GM21390 (cell line): ENCODE measurements around the gene HPSE.

Experiments
- ATAC-seq: cut with Tn5 transposase; IDR thresholded peaks from one replicate; pipeline ENCODE4 v1.9.1; 2021; ENCODE audit not compliant: unreplicated experiment

Gene HPSE

GRCh38 chr4:83251447-83251830, 83.2 kb downstream of the HPSE start:
- ATAC-seq: no peak

GRCh38 chr4:83250687-83251446, 83.8 kb downstream of the HPSE start:
- ATAC-seq: no peak

DNA sequence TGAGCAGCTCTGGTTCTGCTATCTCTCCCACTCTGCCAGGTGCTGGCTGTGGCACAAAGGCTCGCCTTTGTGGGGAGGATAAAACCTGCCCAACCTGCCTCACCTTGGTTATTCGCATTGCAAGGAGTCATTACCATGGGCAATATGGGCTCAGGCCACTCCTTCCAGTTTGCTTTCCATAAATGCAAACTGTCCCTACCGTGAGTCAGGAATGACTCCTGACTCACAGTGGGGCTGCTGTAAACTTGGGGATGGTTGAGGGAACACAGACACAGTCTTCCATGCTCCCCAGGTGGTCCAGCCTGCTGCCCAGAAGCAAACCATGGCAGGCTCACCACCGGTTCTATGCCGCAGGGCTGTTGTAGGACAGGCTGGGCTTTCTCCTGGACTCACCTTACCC, 86.2 kb downstream of the HPSE start:
- no peak for ATAC-seq

DNA sequence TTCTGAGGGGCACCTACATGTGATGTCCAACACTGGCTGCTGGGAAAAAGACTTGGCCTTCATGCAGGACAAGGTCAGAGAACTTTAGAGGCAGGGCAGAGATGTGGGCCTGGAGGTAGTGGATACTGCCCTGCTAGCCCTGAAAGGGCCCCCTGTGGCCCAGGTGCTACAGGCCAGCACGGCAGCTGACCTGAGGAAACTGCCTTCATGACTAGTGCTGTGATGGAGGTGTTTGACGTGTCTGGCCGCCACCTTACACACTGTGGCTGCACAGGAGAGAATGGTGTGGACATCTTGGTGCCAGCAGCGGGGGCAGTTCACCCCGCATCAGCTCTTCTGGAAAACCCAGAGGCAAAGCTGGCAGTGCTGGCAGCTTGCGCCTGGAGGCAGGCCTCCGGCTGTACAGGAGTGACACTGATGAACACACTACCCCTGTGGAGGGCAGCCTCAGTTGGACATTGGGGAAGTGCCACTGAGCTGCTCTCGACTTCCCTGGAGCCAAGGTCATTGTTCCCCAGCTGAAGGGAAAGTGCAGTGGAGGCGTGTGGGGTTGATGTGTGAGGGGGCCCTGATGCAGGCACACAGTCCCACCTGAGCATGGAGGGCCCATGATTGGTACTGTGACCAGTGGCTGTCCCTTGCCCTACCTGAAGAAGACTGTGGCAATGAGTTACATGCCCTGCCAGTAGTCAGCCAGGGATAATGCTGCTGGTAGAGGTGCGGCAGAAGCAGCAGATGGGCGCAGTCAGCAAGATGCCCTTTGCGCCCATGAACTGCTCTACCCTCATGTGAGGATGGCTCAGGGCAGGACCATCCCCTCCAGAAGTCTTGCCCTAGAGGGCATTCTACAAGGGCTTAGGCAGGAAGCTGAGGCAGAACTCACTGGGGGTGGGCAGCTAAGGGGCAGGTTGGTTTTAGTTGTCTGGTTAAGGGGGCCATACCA, 87.0 kb downstream of the HPSE start:
- no peak for ATAC-seq
